Stomach (tissue), 4 donors: Measurements from ENCODE around the gene PLCG2.

ENCODE experiments used
- EP300 ChIP-seq: sonication (generic); formaldehyde crosslinking; IDR thresholded peaks from one replicate; pipeline ENCODE4 v1.6.1; 2017; ENCODE audit warnings: antibody characterized with exemption
- POLR2A ChIP-seq, 4 donors: fragments of 450-650 bp; IDR thresholded peaks; one replicate each; pipeline ENCODE4 v1.6.1; 2016; ENCODE audit warnings: antibody characterized with exemption in 4 of 4, control low read depth in 2 of 4, mild to moderate bottlenecking in 1 of 4, moderate library complexity in 1 of 4
- POLR2AphosphoS5 ChIP-seq, 3 donors: sonication (generic); formaldehyde crosslinking; IDR thresholded peaks; one replicate each; pipeline ENCODE4 v1.6.1; 2016; ENCODE audit warnings: antibody characterized with exemption in 3 of 3
- TF ChIP-seq, protein P1 (sequence below), 7 experiments: fragments of 450-650 bp in 4 of 7; fragments of 200-600 bp in 3 of 7; sonication (generic) in 3 of 7; IDR thresholded peaks; one replicate each; pipeline ENCODE4 v1.5.1; 2016 to 2019; ENCODE audit warnings: antibody characterized with exemption in 7 of 7, control low read depth in 2 of 7, mild to moderate bottlenecking in 1 of 7

DNA sequence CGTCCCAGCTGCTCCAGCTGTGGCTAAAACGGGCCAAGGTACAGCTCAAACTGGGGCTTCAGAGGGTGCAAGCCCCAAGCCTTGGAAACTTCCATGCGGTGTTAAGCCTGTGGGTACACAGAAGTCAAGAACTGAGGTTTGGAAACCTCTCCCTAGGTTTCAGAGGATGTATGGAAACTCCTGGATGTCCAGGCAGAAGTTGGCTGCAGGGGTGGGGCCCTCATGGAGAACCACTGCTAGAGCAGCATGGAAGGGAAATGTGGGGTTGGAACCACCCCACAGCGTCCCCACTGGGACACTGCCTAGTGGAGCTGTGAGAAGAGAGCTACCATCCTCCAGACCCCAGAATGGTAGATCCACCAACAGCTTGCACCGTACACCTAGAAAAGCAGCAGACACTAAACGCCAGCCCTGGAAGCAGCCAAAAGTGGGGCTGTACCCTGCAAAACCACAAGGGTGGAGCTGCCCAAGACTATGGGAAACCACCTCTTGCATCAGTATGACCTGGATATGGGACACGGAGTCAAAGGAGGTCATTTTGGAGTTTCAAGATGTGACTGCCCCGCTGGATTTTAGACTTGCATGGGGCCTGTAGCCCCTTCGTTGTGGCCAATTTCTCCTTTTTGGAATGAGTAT, 230.0 kb downstream of the PLCG2 start:
- TF ChIP-seq, protein P1, sequence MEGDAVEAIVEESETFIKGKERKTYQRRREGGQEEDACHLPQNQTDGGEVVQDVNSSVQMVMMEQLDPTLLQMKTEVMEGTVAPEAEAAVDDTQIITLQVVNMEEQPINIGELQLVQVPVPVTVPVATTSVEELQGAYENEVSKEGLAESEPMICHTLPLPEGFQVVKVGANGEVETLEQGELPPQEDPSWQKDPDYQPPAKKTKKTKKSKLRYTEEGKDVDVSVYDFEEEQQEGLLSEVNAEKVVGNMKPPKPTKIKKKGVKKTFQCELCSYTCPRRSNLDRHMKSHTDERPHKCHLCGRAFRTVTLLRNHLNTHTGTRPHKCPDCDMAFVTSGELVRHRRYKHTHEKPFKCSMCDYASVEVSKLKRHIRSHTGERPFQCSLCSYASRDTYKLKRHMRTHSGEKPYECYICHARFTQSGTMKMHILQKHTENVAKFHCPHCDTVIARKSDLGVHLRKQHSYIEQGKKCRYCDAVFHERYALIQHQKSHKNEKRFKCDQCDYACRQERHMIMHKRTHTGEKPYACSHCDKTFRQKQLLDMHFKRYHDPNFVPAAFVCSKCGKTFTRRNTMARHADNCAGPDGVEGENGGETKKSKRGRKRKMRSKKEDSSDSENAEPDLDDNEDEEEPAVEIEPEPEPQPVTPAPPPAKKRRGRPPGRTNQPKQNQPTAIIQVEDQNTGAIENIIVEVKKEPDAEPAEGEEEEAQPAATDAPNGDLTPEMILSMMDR (IDR thresholded peaks at IDR 0.05): no peak
- TF ChIP-seq EP300 (no peak), POLR2AphosphoS5 (IDR thresholded peaks at IDR 0.05) (no peak), POLR2A (IDR thresholded peaks at IDR 0.05) (no peak)
